Ishikawa (cell line): ENCODE data around the gene PEA15.

ENCODE experiments used
- CEBPB ChIP-seq: IDR thresholded peaks from 2 replicates; pipeline ENCODE4 v1.6.1; 2012
- EGR1 ChIP-seq: IDR thresholded peaks from 2 replicates; pipeline ENCODE4 v1.6.1; 2012
- EP300 ChIP-seq: IDR thresholded peaks from 2 replicates; pipeline ENCODE4 v1.6.1; 2012; ENCODE audit warnings: borderline replicate concordance
- FOXM1 ChIP-seq: IDR thresholded peaks from 2 replicates; pipeline ENCODE4 v1.6.1; 2012; ENCODE audit warnings: low read depth, borderline replicate concordance
- NFIC ChIP-seq: IDR thresholded peaks from 2 replicates; pipeline ENCODE4 v1.6.1; 2012
- RAD21 ChIP-seq: IDR thresholded peaks from 2 replicates; pipeline ENCODE4 v1.6.1; 2012; ENCODE audit warnings: low read depth
- TAF1 ChIP-seq: IDR thresholded peaks from 2 replicates; pipeline ENCODE4 v1.6.1; 2012; ENCODE audit warnings: low read depth, mild to moderate bottlenecking
- TCF12 ChIP-seq: IDR thresholded peaks from 2 replicates; pipeline ENCODE4 v1.6.1; 2012; ENCODE audit warnings: low read depth
- TEAD4 ChIP-seq: IDR thresholded peaks from 2 replicates; pipeline ENCODE4 v1.6.1; 2012
- YY1 ChIP-seq: IDR thresholded peaks from 2 replicates; pipeline ENCODE4 v1.6.1; 2012; ENCODE audit warnings: low read depth
- ZBTB7A ChIP-seq: IDR thresholded peaks from 2 replicates; pipeline ENCODE4 v1.6.1; 2012; ENCODE audit warnings: low read depth
- TF ChIP-seq, protein P1 (sequence below): IDR thresholded peaks from 2 replicates; pipeline ENCODE4 v1.6.1; 2012
- TF ChIP-seq, protein P2 (sequence below): IDR thresholded peaks from 2 replicates; pipeline ENCODE4 v1.6.1; 2012
- TF ChIP-seq, protein P3 (sequence below): IDR thresholded peaks from 2 replicates; pipeline ENCODE4 v1.6.1; 2012; ENCODE audit warnings: low read depth, mild to moderate bottlenecking

PEA15 gene

DNA sequence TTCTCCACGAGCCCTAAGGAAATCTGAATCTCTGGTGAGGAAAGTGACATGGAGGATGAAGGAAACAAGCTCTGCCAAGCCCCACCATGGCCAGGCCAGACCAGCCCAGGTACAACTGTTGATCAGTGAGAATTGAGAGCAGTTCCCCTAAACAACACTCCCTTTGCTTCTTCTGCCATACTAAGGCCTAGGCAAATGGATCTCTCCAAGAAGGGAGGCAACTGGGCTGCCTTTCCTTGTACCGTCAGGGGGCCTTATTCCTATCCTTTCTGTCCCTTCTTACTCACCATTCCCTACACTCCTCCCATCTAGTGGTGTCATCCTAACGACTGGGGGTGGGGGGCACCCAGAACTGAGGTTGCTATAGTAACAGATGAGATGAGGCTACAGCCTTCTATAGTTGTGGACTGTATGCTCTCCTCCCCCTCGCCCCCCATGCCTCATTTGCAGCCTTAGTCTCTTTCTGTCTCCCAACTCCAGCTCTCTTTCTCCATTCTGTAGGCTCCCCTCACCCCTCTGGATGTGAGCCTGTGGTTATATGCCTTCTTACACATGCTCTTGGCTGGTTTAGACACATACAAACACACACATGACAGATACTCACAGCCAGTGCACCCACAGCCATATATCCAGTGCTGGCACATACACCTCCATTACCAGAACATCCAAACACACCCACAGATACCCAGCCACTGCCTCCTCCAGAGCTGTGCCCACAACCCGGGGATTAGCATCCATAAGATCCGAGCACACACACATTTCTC is 3.6 kb downstream of the PEA15 start:
- TF ChIP-seq CEBPB (no peak), TEAD4 (no peak), NFIC (no peak), RAD21 (no peak), FOXM1 (no peak), EGR1 (no peak)
- TF ChIP-seq, protein P1, sequence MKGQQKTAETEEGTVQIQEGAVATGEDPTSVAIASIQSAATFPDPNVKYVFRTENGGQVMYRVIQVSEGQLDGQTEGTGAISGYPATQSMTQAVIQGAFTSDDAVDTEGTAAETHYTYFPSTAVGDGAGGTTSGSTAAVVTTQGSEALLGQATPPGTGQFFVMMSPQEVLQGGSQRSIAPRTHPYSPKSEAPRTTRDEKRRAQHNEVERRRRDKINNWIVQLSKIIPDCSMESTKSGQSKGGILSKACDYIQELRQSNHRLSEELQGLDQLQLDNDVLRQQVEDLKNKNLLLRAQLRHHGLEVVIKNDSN, result no peak

DNA sequence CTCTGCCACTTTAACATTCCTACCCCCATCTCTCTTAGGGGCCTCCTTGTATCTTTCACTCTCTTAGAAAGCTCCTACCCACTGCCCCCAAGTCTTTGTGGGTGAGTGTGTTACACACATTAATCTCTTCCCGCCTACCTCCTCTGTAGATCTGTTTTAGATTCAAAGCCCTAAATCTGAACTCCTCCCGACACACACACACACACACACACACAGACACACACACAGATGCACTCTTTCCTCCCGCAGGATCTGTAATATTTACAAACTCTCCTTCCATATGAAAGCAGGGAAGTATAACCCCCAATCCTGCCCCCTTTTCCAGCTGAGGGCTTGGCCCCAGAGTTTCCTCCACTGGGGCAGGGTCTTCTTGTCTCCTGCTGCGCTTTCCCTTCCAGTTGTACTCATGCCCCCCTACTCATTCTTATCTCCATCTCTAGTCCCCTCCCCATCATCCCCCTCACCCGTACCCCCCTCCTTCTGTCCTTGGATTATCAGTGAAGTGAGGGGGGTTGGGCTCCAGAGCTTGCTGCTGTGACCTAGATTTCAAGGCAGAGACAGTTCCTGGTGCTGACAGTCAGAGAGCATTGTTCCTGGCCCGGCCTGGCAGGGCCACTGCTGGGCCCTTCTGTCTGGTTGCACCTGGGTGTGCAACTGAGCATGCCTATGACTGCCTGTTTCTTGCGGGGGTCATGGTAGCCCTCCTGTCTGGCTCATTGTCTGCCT is 4.3 kb downstream of the PEA15 start:
- TF ChIP-seq, protein P1, result no peak
- TF ChIP-seq, protein P2, sequence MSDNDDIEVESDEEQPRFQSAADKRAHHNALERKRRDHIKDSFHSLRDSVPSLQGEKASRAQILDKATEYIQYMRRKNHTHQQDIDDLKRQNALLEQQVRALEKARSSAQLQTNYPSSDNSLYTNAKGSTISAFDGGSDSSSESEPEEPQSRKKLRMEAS, result no peak
- no peak for TF ChIP-seq EGR1
- no peak for TF ChIP-seq TAF1
- no peak for TF ChIP-seq TCF12
- TF ChIP-seq ZBTB7A, result no peak
- TF ChIP-seq RAD21, result no peak
- TF ChIP-seq FOXM1, result no peak
- no peak for TF ChIP-seq YY1
- no peak for TF ChIP-seq CEBPB
- TF ChIP-seq, protein P3, sequence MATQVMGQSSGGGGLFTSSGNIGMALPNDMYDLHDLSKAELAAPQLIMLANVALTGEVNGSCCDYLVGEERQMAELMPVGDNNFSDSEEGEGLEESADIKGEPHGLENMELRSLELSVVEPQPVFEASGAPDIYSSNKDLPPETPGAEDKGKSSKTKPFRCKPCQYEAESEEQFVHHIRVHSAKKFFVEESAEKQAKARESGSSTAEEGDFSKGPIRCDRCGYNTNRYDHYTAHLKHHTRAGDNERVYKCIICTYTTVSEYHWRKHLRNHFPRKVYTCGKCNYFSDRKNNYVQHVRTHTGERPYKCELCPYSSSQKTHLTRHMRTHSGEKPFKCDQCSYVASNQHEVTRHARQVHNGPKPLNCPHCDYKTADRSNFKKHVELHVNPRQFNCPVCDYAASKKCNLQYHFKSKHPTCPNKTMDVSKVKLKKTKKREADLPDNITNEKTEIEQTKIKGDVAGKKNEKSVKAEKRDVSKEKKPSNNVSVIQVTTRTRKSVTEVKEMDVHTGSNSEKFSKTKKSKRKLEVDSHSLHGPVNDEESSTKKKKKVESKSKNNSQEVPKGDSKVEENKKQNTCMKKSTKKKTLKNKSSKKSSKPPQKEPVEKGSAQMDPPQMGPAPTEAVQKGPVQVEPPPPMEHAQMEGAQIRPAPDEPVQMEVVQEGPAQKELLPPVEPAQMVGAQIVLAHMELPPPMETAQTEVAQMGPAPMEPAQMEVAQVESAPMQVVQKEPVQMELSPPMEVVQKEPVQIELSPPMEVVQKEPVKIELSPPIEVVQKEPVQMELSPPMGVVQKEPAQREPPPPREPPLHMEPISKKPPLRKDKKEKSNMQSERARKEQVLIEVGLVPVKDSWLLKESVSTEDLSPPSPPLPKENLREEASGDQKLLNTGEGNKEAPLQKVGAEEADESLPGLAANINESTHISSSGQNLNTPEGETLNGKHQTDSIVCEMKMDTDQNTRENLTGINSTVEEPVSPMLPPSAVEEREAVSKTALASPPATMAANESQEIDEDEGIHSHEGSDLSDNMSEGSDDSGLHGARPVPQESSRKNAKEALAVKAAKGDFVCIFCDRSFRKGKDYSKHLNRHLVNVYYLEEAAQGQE, result no peak

DNA sequence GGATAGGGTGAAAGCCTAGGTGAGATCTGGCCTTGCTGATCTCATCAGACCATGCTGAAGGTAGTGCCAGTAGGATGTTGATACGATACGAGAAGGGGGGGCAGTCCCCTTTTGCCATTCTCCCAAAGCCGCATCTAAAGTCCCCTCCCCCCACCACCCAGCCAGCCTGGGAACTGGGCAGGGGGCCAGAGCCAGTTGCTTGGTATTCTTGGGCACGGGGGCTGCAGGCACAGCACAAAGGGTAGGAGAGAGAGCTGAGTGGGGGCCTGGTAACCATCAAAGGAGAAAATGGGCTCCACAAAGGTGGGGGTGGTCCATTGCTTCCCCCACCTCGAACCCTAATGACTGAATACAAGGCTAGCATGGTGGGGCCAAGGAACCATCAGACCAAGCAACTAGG is 5.4 kb downstream of the PEA15 start:
- TF ChIP-seq ZBTB7A, result no peak
- TF ChIP-seq TEAD4, result no peak

DNA sequence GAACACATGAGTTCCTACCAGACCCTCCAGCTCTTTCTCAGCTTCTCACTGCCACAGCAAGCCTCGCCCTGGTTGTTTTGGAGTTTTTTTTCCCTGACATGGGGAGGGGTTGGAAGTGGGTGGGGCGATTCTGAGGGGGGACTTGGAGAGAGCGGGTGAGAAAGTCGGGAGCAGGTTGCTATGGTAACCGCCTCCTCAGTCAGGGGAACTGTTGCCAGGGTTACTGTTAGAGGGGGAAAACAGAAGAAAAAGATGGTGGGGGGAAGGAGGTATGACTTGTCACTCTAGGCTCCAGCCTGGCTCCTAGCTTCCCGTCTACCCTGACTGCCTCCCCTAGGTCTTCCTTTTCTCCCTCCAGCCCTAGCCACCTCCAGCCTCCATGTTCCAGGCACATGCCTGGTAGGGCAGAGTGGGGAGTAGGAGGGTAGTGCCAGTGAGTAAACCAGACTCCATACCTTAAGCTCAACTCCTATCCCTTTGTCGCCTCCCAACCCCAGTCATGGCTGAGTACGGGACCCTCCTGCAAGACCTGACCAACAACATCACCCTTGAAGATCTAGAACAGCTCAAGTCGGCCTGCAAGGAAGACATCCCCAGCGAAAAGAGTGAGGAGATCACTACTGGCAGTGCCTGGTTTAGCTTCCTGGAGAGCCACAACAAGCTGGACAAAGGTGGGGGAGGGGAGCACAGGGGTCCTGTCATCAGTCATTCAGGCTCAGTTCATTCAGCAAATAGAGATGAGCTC is 6.0 kb downstream of the PEA15 start:
- TF ChIP-seq EP300, result no peak

DNA sequence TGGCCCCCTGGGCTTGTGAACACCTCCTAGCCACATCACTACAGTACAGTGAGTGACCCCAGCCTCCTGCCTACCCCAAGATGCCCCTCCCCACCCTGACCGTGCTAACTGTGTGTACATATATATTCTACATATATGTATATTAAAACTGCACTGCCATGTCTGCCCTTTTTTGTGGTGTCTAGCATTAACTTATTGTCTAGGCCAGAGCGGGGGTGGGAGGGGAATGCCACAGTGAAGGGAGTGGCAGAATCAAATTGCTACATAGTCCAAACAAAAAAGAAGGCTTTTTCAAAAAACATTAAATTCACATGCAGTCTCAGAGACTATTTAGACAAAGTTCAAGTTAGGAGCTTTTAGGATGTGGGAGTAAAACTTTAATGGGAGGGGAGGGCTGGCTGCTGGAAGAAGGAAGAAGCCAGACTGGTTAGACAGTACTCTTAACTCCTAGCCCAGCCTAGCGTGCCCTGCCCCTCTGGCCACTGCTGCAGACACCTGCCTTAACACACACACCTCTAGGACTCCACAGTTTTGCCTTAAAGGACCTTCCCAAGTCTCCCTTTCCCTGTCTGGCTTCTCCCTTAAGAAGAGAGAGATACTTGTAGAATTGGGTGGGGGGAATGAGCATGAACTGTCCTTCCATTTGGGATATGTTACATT is 9.4 kb downstream of the PEA15 start:
- TF ChIP-seq ZBTB7A (no peak), TCF12 (no peak)

DNA sequence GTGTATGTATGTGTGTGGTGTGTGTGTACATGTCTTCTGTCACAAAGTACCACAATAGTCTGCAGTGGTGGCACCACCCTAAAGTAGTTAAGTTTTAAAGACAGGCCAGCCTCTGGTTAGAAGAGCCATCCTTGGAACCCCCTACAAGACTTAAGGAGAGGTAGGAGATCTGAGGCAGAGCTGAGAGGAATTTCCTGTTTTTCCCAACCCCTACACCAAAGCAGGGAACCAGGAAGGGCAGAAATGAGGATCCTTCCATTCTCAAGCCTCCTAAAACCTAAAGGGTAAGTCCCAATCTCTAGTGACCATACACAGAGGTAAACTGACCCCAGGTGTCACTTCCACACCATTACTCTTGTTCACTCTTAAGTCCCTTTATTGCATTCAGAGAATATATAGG is 11.1 kb downstream of the PEA15 start:
- TF ChIP-seq TEAD4, result no peak
- TF ChIP-seq, protein P3, result no peak
- TF ChIP-seq, protein P1, result no peak
